ENCODE measurements around the gene FCRL3. TPM values are rescaled to one million over a fixed set of nuclear protein-coding genes. Genes with fewer than 3 reads are reported as not detected.

Gene FCRL3
- total and polyA plus RNA-seq, 2 of the 13 experiments (the other 11 are each of a cell fraction or from before 2014, with no cell fraction given), result not detected

DNA sequence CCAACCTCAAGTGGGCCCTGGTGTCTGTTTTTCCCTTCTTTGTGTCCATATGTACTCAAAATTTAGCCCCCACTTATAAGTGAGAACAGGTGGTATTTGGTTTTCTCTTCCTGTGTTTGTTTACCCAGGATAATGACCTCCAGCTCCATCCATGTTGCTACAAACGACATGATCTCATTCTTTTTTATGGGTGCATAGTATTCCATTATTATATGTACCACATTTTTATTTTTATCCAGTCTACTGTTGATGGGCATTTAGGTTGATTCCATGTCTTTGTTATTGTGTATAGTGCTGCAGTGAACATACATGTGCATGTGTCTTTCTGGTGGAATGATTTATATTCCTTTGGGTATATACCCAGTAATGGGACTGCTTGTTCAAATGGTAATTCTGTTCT lies 27.6 kb downstream of the FCRL3 start:
- no peak for FAIRE-seq
- no peak overlapping the region for H3K4me3 ChIP-seq (replicated peaks in 1 of 3; ENCODE audit: insufficient read depth in 1 of 3, low read depth in 2 of 3, low read length in 3 of 3)
- no peaks in the 10 kb centered on the region for H3K79me2 ChIP-seq (ENCODE audit: insufficient read depth, low read length)
- TF ChIP-seq ETV5 (CRISPR knock-in tag; IDR thresholded peaks at IDR 0.05; ENCODE audit: borderline replicate concordance) (no peak), MXD3 (CRISPR knock-in tag; IDR thresholded peaks at IDR 0.05) (no peak), LBX2 (CRISPR knock-in tag; IDR thresholded peaks at IDR 0.05; ENCODE audit: borderline replicate concordance) (no peak), NFYB (CRISPR knock-in tag; IDR thresholded peaks at IDR 0.05) (no peak), NFKBIZ (CRISPR knock-in tag; IDR thresholded peaks at IDR 0.05) (no peak), GRHL1 (CRISPR knock-in tag; conservative IDR thresholded peaks at IDR 0.05) (no peak), ATF2 (CRISPR knock-in tag; IDR thresholded peaks at IDR 0.05) (no peak), ZNF354B (CRISPR knock-in tag; IDR thresholded peaks at IDR 0.05) (no peak), CHD4 (IDR thresholded peaks at IDR 0.05; ENCODE audit: borderline replicate concordance, low read length) (no peak), RFX3 (CRISPR knock-in tag; IDR thresholded peaks at IDR 0.05) (no peak), RFXANK (CRISPR knock-in tag; IDR thresholded peaks at IDR 0.05) (no peak), CBX2 (IDR thresholded peaks at IDR 0.05; ENCODE audit: low read depth, low read length) (no peak), CBX2 (CRISPR knock-in tag; IDR thresholded peaks at IDR 0.05; ENCODE audit: low read depth) (no peak), SKIL (CRISPR knock-in tag; IDR thresholded peaks at IDR 0.05; ENCODE audit: borderline replicate concordance) (no peak), MTA1 (CRISPR knock-in tag; IDR thresholded peaks at IDR 0.05; ENCODE audit: borderline replicate concordance) (no peak), FOXA3 (CRISPR knock-in tag; IDR thresholded peaks at IDR 0.05) (no peak), MAF1 (CRISPR knock-in tag; IDR thresholded peaks at IDR 0.05; ENCODE audit: borderline replicate concordance) (no peak)
- no peak overlapping the region for H3K9ac ChIP-seq (ENCODE audit: insufficient read depth, low read depth, low read length)
- peaks cover 31% of the 10 kb centered on the region for H3K9me3 ChIP-seq (ENCODE audit: low read length)
- no peak for ATAC-seq
- no TSS peak for BruUV-seq (replicated peaks)
- H3K4me1 ChIP-seq (ENCODE audit: insufficient read depth, low read length), result no peaks in the 10 kb centered on the region
- CTCF ChIA-PET (ENCODE audit: low intra/inter-chr PET ratio, low total read pairs), result no interaction called here
- DNase-seq (ENCODE audit: low spot score), result no peak
- 3% methylated on average over 1 of the region's 1 CpG for WGBS (ENCODE audit: low lambda C conversion rate)
- POLR2A ChIA-PET, result no interaction called here
- H3K36me3 ChIP-seq (replicated peaks in 1 of 2; ENCODE audit: control insufficient read depth in 1 of 2, insufficient read depth in 2 of 2, low read length in 2 of 2), result no peaks in the 10 kb centered on the region
- in situ Hi-C loops (cut with HindIII; ENCODE audit: extremely low pct_ligation_motif_present, low pct_unique_long_range_greater_than_20kb), result no loop called here
- no peaks in the 10 kb centered on the region for H3K27me3 ChIP-seq (ENCODE audit: control insufficient read depth in 1 of 2, insufficient read depth in 2 of 2, low read length in 2 of 2)
- H4K20me1 ChIP-seq (ENCODE audit: insufficient read depth, low read length), result no peaks in the 10 kb centered on the region
- H3K27ac ChIP-seq (ENCODE audit: extremely low read length, insufficient read depth, low read length), result no peak overlapping the region
- intact Hi-C loops (cut with micrococcal nuclease; ENCODE audit: unreplicated experiment), result no loop called here
- H3K4me2 ChIP-seq (ENCODE audit: low read depth, low read length), result no peak overlapping the region
- H2AFZ ChIP-seq (ENCODE audit: low read length), result no peak overlapping the region

Data from HepG2 (cell line).